Fibroblast of lung (primary cell): ENCODE data around the gene ROCK1.

Experiments
- EZH2 ChIP-seq: IDR thresholded peaks from 2 replicates; pipeline ENCODE4 v1.5.1; 2012; ENCODE audit warnings: low read length, control low read depth, mild to moderate bottlenecking; ENCODE audit errors: missing control alignments
- TF ChIP-seq, protein P1 (sequence below), 2 donors: IDR thresholded peaks in 1 of 2; conservative IDR thresholded peaks in 1 of 2; 1 replicate in 1 of 2; 2 replicates in 1 of 2; pipeline ENCODE4 v1.5.1; 2011 to 2012; ENCODE audit warnings: low read length in 2 of 2, control low read depth in 1 of 2, inconsistent platforms in 1 of 2, low read depth in 1 of 2, mild to moderate bottlenecking in 1 of 2

GRCh38 chr18:21054252-21054821 is 57.3 kb downstream of the ROCK1 start:
- TF ChIP-seq, protein P1, sequence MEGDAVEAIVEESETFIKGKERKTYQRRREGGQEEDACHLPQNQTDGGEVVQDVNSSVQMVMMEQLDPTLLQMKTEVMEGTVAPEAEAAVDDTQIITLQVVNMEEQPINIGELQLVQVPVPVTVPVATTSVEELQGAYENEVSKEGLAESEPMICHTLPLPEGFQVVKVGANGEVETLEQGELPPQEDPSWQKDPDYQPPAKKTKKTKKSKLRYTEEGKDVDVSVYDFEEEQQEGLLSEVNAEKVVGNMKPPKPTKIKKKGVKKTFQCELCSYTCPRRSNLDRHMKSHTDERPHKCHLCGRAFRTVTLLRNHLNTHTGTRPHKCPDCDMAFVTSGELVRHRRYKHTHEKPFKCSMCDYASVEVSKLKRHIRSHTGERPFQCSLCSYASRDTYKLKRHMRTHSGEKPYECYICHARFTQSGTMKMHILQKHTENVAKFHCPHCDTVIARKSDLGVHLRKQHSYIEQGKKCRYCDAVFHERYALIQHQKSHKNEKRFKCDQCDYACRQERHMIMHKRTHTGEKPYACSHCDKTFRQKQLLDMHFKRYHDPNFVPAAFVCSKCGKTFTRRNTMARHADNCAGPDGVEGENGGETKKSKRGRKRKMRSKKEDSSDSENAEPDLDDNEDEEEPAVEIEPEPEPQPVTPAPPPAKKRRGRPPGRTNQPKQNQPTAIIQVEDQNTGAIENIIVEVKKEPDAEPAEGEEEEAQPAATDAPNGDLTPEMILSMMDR (conservative IDR thresholded peaks at IDR 0.05 in 1 of 2, IDR thresholded peaks at IDR 0.05 in 1 of 2; ENCODE audit: low read depth in 1 of 2, low read length in 2 of 2): no peak
- TF ChIP-seq EZH2: no peak
